ENCODE results near the gene SLC25A13. TPM values are rescaled to one million over a fixed set of nuclear protein-coding genes. Genes with fewer than 3 reads are reported as not detected.
A peak's percentile ranks its signal among the peaks of the same experiment; 100 is the strongest.

Gene SLC25A13
- total and polyA plus RNA-seq, 9 of the 15 experiments (the other 6 are each of a cell fraction or from before 2014, with no cell fraction given) = 21.4 to 80.2 (median 58.7) TPM

- TF ChIP-seq, protein P1, sequence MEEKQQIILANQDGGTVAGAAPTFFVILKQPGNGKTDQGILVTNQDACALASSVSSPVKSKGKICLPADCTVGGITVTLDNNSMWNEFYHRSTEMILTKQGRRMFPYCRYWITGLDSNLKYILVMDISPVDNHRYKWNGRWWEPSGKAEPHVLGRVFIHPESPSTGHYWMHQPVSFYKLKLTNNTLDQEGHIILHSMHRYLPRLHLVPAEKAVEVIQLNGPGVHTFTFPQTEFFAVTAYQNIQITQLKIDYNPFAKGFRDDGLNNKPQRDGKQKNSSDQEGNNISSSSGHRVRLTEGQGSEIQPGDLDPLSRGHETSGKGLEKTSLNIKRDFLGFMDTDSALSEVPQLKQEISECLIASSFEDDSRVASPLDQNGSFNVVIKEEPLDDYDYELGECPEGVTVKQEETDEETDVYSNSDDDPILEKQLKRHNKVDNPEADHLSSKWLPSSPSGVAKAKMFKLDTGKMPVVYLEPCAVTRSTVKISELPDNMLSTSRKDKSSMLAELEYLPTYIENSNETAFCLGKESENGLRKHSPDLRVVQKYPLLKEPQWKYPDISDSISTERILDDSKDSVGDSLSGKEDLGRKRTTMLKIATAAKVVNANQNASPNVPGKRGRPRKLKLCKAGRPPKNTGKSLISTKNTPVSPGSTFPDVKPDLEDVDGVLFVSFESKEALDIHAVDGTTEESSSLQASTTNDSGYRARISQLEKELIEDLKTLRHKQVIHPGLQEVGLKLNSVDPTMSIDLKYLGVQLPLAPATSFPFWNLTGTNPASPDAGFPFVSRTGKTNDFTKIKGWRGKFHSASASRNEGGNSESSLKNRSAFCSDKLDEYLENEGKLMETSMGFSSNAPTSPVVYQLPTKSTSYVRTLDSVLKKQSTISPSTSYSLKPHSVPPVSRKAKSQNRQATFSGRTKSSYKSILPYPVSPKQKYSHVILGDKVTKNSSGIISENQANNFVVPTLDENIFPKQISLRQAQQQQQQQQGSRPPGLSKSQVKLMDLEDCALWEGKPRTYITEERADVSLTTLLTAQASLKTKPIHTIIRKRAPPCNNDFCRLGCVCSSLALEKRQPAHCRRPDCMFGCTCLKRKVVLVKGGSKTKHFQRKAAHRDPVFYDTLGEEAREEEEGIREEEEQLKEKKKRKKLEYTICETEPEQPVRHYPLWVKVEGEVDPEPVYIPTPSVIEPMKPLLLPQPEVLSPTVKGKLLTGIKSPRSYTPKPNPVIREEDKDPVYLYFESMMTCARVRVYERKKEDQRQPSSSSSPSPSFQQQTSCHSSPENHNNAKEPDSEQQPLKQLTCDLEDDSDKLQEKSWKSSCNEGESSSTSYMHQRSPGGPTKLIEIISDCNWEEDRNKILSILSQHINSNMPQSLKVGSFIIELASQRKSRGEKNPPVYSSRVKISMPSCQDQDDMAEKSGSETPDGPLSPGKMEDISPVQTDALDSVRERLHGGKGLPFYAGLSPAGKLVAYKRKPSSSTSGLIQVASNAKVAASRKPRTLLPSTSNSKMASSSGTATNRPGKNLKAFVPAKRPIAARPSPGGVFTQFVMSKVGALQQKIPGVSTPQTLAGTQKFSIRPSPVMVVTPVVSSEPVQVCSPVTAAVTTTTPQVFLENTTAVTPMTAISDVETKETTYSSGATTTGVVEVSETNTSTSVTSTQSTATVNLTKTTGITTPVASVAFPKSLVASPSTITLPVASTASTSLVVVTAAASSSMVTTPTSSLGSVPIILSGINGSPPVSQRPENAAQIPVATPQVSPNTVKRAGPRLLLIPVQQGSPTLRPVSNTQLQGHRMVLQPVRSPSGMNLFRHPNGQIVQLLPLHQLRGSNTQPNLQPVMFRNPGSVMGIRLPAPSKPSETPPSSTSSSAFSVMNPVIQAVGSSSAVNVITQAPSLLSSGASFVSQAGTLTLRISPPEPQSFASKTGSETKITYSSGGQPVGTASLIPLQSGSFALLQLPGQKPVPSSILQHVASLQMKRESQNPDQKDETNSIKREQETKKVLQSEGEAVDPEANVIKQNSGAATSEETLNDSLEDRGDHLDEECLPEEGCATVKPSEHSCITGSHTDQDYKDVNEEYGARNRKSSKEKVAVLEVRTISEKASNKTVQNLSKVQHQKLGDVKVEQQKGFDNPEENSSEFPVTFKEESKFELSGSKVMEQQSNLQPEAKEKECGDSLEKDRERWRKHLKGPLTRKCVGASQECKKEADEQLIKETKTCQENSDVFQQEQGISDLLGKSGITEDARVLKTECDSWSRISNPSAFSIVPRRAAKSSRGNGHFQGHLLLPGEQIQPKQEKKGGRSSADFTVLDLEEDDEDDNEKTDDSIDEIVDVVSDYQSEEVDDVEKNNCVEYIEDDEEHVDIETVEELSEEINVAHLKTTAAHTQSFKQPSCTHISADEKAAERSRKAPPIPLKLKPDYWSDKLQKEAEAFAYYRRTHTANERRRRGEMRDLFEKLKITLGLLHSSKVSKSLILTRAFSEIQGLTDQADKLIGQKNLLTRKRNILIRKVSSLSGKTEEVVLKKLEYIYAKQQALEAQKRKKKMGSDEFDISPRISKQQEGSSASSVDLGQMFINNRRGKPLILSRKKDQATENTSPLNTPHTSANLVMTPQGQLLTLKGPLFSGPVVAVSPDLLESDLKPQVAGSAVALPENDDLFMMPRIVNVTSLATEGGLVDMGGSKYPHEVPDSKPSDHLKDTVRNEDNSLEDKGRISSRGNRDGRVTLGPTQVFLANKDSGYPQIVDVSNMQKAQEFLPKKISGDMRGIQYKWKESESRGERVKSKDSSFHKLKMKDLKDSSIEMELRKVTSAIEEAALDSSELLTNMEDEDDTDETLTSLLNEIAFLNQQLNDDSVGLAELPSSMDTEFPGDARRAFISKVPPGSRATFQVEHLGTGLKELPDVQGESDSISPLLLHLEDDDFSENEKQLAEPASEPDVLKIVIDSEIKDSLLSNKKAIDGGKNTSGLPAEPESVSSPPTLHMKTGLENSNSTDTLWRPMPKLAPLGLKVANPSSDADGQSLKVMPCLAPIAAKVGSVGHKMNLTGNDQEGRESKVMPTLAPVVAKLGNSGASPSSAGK (IDR thresholded peaks at IDR 0.05) = peak; percentile 95
- TF ChIP-seq CBX5 (IDR thresholded peaks at IDR 0.05; ENCODE audit: borderline replicate concordance, low read depth) = no peak; the same call in 1 of the 2 replicates
- TF ChIP-seq ZNF407 (IDR thresholded peaks at IDR 0.05; ENCODE audit: low read depth) = no peak
Observed at GRCh38 chr7:96321658-96322372, at the start of gene SLC25A13 (continued).

Measured in K562 (cell line).